Jurkat, Clone E6-1 (cell line): ENCODE results near the gene NR1D1. TPM values are rescaled to one million over a fixed set of nuclear protein-coding genes. Genes with fewer than 3 reads are reported as not detected.
"Not testable (repeated sequence)": the region's sequence is repeated elsewhere in the genome, so short reads cannot be mapped to it uniquely, and the experiment has no call there.

Source experiments
- DNase-seq: peaks from one replicate; pipeline ENCODE4 v3.0.0-alpha.2; 2011; ENCODE audit warnings: low read depth, low spot score
- H3K4me3 ChIP-seq: 2 replicates; pipeline ENCODE4 v1.5.1; 2011; ENCODE audit warnings: mild to moderate bottlenecking, low read length, control low read depth, moderate library complexity
- polyA plus RNA-seq: library from polyadenylated mRNA; unstranded; fragments of >200 nt; gene quantifications from one replicate; pipeline ENCODE4 v1.2.1, GENCODE V29; 2012; ENCODE audit warnings: missing spikeins; ENCODE audit not compliant: insufficient read length, insufficient read depth

The NR1D1 gene
- polyA plus RNA-seq: 13.3 TPM

- H3K4me3 ChIP-seq: peak within 1 kb of the TSS; percentile 82
- DNase-seq: no peak
These were observed at the start of gene NR1D1 for GRCh38 chr17:40100419-40100668. NR1D1 (minus strand) TSS chr17:40100589; CDS start chr17:40100094, 495 bp downstream.

- H3K4me3 ChIP-seq: no peak overlapping the region
- no peak for DNase-seq
These were observed 48.1 kb upstream of the NR1D1 start for GRCh38 chr17:40148527-40148926.

- no peak for DNase-seq
These were observed 45.1 kb upstream of the NR1D1 start for GRCh38 chr17:40145476-40145875.

DNA sequence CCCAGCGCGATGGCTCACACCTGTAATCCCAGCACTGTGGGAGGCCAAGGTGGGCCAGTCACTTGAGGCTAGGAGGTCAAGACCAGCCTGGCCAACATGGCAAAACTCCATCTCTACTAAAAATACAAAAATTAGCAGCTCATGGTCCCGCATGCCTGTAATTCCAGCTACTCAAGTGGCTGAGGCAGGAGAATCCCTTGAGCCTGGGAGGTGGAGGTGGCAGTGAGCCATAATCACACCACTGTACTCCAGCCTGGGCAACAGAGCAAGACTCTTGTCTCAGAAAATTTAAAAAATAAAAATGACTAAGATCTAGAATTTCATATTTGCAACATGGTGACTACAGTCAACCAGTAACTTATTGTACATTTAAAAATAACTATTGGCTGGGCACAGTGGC, 42.8 kb upstream of the NR1D1 start:
- DNase-seq, H3K4me3 ChIP-seq: not testable (repeated sequence)

More at GRCh38 chr17:40145476-40145875, 45.1 kb upstream of the NR1D1 start:
- H3K4me3 ChIP-seq: no peak overlapping the region

- H3K4me3 ChIP-seq: peak overlapping the region; percentile 73
- DNase-seq: no peak
These were observed 39.2 kb upstream of the NR1D1 start for GRCh38 chr17:40139566-40140058.

- no peak for DNase-seq
- no peak overlapping the region for H3K4me3 ChIP-seq
These were observed 35.4 kb upstream of the NR1D1 start for GRCh38 chr17:40135817-40136216.

- no peak for DNase-seq
- no peak overlapping the region for H3K4me3 ChIP-seq
These were observed 33.8 kb upstream of the NR1D1 start for GRCh38 chr17:40134184-40134583.

DNA sequence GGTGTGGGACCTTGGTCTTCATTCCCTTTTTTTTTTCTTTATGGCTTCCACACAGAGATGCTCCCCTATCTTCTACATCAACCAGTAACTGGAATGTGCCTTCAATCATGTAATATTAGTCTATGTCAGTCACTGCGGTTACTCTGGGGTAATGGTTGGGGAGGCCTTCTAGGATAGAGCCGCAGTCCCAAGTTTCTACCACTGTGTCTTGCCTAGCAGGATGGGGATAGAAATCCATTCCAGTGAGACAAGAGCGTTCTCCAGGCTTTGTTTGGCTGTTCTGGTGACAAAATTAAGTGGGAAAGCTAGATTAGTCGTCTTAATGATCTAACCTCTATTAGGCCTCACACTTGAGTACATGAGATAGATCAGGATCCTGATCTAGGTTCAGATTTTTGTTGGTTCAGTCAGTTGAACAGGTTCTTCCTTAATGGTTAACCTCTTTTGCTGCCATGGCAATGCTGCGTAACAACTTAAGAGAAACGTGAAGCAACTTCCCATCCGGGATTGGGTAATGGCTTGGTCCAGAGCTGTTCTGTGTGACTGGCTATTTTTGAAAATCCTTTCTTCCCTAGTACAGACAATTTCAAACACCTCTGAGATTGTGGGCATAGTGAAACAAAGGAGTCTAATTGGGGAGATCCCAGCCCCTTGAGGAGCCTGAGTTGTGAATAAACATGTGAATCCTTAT, 30.1 kb upstream of the NR1D1 start:
- H3K4me3 ChIP-seq: no peak overlapping the region
- no peak for DNase-seq

GRCh38 chr17:40129498-40129897, 29.1 kb upstream of the NR1D1 start:
- no peak overlapping the region for H3K4me3 ChIP-seq
- DNase-seq: no peak

DNA sequence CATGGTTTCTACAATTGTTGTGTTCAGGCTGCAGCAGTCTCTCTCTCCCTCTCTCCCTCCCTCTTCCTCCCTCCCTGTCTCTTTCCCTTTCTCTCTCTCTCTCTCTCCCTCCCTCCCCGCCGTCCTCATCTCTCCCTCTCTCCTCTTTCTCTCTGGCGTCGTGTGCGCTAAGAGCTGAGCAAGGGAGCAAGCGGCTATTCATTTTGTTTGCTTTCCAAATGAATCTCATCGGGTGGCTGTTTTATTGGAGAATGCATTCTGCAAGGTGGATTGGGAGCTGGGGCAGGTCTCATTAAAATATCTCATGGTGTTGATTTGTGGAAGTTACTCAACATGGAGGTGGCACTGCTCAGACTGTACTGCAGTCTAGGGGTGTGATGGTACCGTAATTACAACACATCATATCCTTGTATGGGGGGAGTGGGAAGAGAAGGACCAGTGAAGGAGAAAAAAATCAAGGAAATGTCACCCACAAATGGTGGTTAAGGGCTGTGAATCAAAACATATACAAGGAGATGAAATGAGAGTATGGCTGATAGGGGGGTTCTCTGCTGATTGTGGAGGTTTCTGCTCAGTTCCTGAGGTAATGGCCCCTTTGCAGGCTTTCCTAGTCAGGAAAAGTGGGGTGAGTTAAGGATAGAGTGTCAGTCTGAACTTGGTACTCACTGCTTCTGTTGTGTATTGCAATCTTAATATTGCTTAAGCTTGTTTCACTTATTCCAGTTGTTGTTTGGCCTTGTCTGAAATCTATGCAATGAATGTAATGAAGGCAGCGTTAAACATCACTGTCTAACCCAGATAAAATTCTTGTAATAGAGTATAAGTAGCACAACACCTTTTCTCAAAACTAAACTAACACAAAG, 24.1 kb upstream of the NR1D1 start:
- H3K4me3 ChIP-seq: peak overlapping the region; percentile 90
- DNase-seq: no peak

DNA sequence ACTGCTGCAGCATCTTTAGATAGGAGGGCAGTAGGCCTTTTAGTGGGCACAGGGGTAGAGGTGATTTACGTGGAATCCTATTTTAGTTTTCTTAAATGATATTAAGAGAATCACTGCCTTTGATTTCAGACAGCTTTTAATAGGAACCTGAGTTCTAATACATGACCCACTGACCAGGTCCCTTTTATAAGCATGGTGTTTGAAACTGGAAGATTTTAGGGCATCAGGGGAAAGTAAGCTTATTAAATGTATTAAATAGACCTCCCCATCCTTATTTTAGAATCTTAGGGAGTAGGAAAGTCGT, 23.4 kb upstream of the NR1D1 start:
- DNase-seq: no peak
- peak overlapping the region; percentile 90 for H3K4me3 ChIP-seq

DNA sequence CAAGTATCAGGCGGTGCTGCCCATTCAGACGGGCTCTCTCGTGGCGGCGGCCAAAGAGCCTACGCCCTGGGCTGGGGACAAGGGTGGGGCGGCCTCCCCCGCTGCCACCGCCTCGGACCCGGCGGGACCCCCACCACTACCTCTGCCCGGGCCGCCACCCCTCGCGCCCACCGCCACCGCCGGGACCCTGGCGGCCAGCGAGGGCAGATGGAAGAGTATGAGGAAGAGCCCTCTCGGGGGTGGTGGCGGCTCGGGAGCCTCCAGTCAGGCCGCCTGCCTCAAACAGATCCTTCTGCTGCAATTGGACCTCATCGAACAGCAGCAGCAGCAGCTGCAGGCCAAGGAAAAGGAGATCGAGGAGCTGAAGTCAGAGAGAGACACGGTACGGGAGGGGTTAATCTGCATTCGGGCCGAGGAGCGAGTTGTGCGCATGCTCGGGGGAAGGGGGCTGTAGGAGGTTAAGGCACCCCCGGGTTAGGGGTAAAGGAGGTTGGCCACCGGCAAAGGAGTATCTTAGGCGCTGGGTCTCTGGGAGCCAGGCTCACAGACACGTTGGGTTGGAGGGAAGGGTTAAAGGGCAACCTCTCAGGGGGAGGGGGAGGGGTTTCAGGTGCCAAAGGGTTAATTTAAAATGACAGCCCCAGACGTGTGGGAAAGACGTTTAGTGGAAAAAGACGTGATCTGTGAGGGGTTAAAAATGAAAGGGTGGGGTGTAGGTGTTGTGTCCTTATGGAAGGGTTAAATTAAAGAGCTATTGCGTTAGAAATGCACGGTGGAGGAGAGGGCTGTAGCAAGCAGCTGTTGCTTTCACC, 22.8 kb upstream of the NR1D1 start:
- DNase-seq: no peak
- H3K4me3 ChIP-seq: peak overlapping the region; percentile 90

- no peak for DNase-seq
- H3K4me3 ChIP-seq: peak overlapping the region; percentile 90
These were observed 22.0 kb upstream of the NR1D1 start for GRCh38 chr17:40122136-40122998.

DNA sequence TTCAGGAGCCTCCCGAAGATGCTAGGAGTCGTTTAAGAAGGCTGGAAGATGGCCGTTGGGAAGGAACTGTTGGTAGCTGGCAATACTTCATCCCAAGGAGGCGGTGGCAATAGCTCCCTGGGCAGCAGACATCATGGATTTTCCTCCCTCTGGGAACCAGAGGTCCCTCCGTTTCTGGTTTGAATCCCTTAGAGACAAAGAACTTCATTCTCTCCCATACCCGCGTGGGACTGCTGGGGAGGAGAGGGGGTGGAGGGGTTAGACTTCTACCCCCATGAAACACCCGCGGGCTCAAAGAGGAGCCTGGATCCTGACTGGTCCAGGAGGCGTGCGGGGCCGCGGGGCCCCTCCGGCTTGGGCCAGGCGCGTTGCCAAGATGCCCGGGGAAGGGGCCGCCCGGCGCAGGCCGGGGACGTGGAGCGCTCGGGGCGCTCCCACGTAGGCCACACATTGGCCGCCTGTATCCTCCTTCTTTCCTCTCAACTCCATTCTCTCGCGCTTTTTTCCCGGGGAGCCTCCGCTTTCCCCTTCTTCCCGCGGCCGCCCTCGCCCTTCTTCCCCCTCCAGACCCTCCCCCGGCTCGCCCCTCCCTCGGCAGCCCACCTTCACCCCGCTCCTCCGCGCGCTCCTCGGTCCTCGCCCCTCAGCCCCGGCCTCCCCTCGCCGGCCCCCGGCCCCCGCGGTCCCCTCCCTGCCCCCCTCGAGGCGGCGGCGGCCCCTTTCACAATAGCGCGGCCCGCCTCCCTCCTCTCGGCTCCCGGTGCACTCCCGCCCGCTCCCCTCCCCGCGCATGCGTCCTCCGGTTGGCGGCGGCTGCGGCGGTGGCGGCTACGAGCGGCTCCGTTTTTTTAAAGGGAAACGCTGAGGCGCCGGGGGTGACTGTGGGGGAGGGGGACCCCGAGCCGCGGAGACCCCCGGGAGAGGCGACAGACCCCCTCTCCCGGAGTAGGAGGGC, 21.1 kb upstream of the NR1D1 start, which contains the start of gene MSL1:
TSS of gene MSL1 (plus strand) at position 791 of the 955 bp plus-strand sequence. CDS start 642 bp downstream, outside the sequence.
- DNase-seq: no peak
- peak within 1 kb of the TSS; percentile 90 for H3K4me3 ChIP-seq

DNA sequence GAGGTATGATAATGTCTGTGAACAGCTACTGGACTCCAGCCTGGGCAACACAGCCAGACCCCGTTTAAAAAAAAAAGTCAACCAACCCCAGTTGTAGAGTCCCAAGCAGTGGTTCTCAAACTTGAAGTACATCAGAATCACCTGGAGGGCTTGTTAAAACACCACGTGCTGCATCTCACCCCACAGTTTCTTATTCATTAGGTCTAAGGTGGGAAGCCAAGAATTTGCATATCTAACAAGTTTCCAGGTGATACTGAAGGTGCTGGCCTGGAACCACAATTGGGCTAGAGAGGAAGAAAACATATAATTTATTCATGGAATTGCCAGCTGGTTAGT, 14.7 kb upstream of the NR1D1 start:
- DNase-seq: no peak
- no peak overlapping the region for H3K4me3 ChIP-seq

DNA sequence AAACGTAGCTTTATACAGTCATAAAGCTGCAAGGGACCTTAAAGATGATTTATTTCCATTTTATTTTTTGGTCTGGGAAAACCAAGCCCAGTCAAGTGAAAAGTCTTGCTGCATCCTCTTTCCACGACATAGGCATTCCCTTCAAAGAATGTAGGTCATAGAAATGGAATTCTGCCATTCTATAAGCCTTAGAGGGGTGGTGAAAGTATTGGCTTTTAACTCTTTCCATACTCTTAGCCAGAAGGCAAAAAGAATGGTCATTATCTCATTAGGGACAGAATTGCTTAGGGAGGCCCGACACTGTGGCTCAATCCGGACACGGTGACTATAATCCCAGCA, 13.5 kb upstream of the NR1D1 start:
- no peak for DNase-seq
- peak overlapping the region; percentile 61 for H3K4me3 ChIP-seq

GRCh38 chr17:40113110-40113906, 12.9 kb upstream of the NR1D1 start:
- peak; percentile 95 for DNase-seq
- H3K4me3 ChIP-seq: peak overlapping the region; percentile 61
